CD4-positive, CD25-positive, alpha-beta regulatory T cell (primary cell): ENCODE results near the gene CNTNAP2. TPM values are rescaled to one million over a fixed set of nuclear protein-coding genes. Genes with fewer than 3 reads are reported as not detected.
"Not testable (repeated sequence)": the region's sequence is repeated elsewhere in the genome, so short reads cannot be mapped to it uniquely, and the experiment has no call there.

Experiments
- ATAC-seq, 2 donors: fragments of 150-1000 bp; cut with Tn5 transposase; one replicate each; pipeline ENCODE4 v1.10.0; 2021; ENCODE audit warnings: low read depth in 2 of 2, moderate number of reproducible peaks in 2 of 2, moderate library complexity in 1 of 2
- DNase-seq, 3 donors: peaks; one replicate each; pipeline versions ENCODE4 v3.0.0 to v3.0.0-alpha.2; 2012 to 2022; ENCODE audit warnings: mixed read lengths in 1 of 3
- H3K27ac ChIP-seq: one replicate; pipeline ENCODE4 v1.7.0; 2013; ENCODE audit warnings: mild to moderate bottlenecking, low read length; ENCODE audit not compliant: insufficient read depth, poor library complexity, severe bottlenecking
- H3K27me3 ChIP-seq: one replicate; pipeline ENCODE4 v1.7.0; 2013; ENCODE audit warnings: low read length; ENCODE audit not compliant: control insufficient read depth, insufficient read depth
- H3K36me3 ChIP-seq: one replicate; pipeline ENCODE4 v1.7.0; 2013; ENCODE audit warnings: mild to moderate bottlenecking, low read length, moderate library complexity; ENCODE audit not compliant: control insufficient read depth, insufficient read depth
- H3K4me1 ChIP-seq: 2 replicates; pipeline ENCODE4 v1.7.0; 2013; ENCODE audit warnings: mild to moderate bottlenecking, low read length; ENCODE audit not compliant: insufficient read depth, control insufficient read depth, poor library complexity, severe bottlenecking
- H3K4me3 ChIP-seq: one replicate; pipeline ENCODE4 v1.7.0; 2013; ENCODE audit warnings: low read depth, mild to moderate bottlenecking, low read length, moderate library complexity
- H3K9me3 ChIP-seq, 2 experiments: 1 replicate in 1 of 2; 2 replicates in 1 of 2; pipeline ENCODE4 v1.7.0; 2013; ENCODE audit warnings: low read length in 2 of 2, mild to moderate bottlenecking in 1 of 2, moderate library complexity in 1 of 2; ENCODE audit not compliant: control insufficient read depth in 2 of 2
- H3K27ac Mint-ChIP-seq, 3 donors: one replicate each; pipeline ENCODE4 v1.8.0; 2020 to 2022; ENCODE audit warnings: mild to moderate bottlenecking in 3 of 3, mixed read lengths in 3 of 3, moderate library complexity in 2 of 3
- H3K27me3 Mint-ChIP-seq: one replicate; pipeline ENCODE4 v1.8.0; 2022; ENCODE audit warnings: mild to moderate bottlenecking, mixed read lengths
- H3K36me3 Mint-ChIP-seq: one replicate; pipeline ENCODE4 v1.8.0; 2020; ENCODE audit warnings: mixed read lengths
- H3K4me1 Mint-ChIP-seq, 4 donors: one replicate each; pipeline ENCODE4 v1.8.0; 2020 to 2022; ENCODE audit warnings: mixed read lengths in 4 of 4, mild to moderate bottlenecking in 1 of 4
- H3K4me3 Mint-ChIP-seq, 4 donors: one replicate each; pipeline ENCODE4 v1.8.0; 2020 to 2022; ENCODE audit warnings: mild to moderate bottlenecking in 4 of 4, mixed read lengths in 4 of 4, moderate library complexity in 3 of 4
- H3K9me3 Mint-ChIP-seq, 7 donors: one replicate each; pipeline ENCODE4 v1.8.0; 2020 to 2022; ENCODE audit warnings: mixed read lengths in 7 of 7, mild to moderate bottlenecking in 3 of 7, moderate library complexity in 2 of 7
- polyA plus RNA-seq, 4 donors: library from polyadenylated mRNA; unstranded; fragments of 300-500 nt; fragmentation: Illumina TruSeq; gene quantifications; one replicate each; pipeline ENCODE4 v1.2.3, GENCODE V29; 2021
- total RNA-seq: library from RNA; stranded (reverse); gene quantifications from one replicate; pipeline ENCODE4 v1.2.3, GENCODE V29; 2022

CNTNAP2 gene
- total and polyA plus RNA-seq, 5 donors from 2014 or later: 0.02 to 0.15 TPM; not detected in 3

DNA sequence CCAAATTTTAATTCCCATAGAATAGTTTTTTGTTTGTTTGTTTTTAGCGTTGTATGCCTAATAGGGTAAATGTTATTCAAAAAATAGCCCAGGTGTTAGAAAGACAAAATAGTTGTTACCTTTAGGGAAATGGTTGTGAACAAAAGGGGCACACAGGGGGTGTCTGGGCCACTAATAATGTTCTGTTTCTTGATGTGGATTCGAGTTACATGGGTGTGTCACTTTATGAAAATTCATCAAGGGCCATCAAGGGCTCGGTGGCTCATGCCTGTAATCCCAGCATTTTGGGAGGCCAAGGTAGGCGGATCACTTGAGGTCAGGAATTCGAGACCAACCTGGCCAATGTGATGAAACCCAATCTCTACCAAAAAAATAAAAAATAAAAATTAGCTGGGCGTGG is 1942.2 kb downstream of the CNTNAP2 start:
- Histone ChIP-seq H3K27me3 (no peaks in the 10 kb centered on the region), H3K9me3 (no peaks in the 10 kb centered on the region), H3K27ac (no peak overlapping the region), H3K4me3 (no peak overlapping the region), H3K4me1 (no peaks in the 10 kb centered on the region), H3K36me3 (no peaks in the 10 kb centered on the region)
- DNase-seq (no peak), ATAC-seq (no peak)
- Mint-ChIP-seq H3K4me1 (no peaks in the 10 kb centered on the region), H3K4me3 (no peak overlapping the region), H3K27me3 (no peaks in the 10 kb centered on the region), H3K27ac (no peak overlapping the region), H3K9me3 (peaks cover 0 to 4% (median 0%) of the 10 kb centered on the region in 7 donors), H3K36me3 (no peaks in the 10 kb centered on the region)

GRCh38 chr7:148060724-148061123 is 1944.1 kb downstream of the CNTNAP2 start:
- Mint-ChIP-seq H3K9me3 (peaks cover 0 to 7% (median 0%) of the 10 kb centered on the region in 7 donors), H3K36me3 (no peaks in the 10 kb centered on the region), H3K27ac (no peak overlapping the region), H3K27me3 (no peaks in the 10 kb centered on the region), H3K4me1 (no peaks in the 10 kb centered on the region), H3K4me3 (no peak overlapping the region)
- Histone ChIP-seq H3K27me3 (no peaks in the 10 kb centered on the region), H3K4me1 (no peaks in the 10 kb centered on the region), H3K4me3 (no peak overlapping the region), H3K9me3 (no peaks in the 10 kb centered on the region), H3K36me3 (no peaks in the 10 kb centered on the region), H3K27ac (no peak overlapping the region)
- no peak for DNase-seq
- ATAC-seq: no peak

GRCh38 chr7:148078111-148078510 is 1961.5 kb downstream of the CNTNAP2 start:
- H3K4me1 Mint-ChIP-seq, ATAC-seq, DNase-seq, H3K36me3 ChIP-seq, H3K4me3 ChIP-seq, H3K4me3 Mint-ChIP-seq, H3K9me3 ChIP-seq, H3K36me3 Mint-ChIP-seq, H3K27me3 Mint-ChIP-seq, H3K4me1 ChIP-seq, H3K27ac ChIP-seq, H3K27me3 ChIP-seq, H3K9me3 Mint-ChIP-seq, H3K27ac Mint-ChIP-seq: not testable (repeated sequence)

- Mint-ChIP-seq H3K36me3 (no peaks in the 10 kb centered on the region), H3K27ac (no peak overlapping the region), H3K4me1 (no peaks in the 10 kb centered on the region), H3K9me3 (peaks cover 0 to 2% (median 0%) of the 10 kb centered on the region in 7 donors), H3K27me3 (no peaks in the 10 kb centered on the region), H3K4me3 (no peak overlapping the region)
- Histone ChIP-seq H3K9me3 (no peaks in the 10 kb centered on the region), H3K27me3 (no peaks in the 10 kb centered on the region), H3K36me3 (no peaks in the 10 kb centered on the region), H3K4me3 (no peak overlapping the region), H3K4me1 (no peaks in the 10 kb centered on the region), H3K27ac (no peak overlapping the region)
- DNase-seq: no peak
- ATAC-seq: no peak
Measured at GRCh38 chr7:148079206-148080080, 1962.8 kb downstream of the CNTNAP2 start.

DNA sequence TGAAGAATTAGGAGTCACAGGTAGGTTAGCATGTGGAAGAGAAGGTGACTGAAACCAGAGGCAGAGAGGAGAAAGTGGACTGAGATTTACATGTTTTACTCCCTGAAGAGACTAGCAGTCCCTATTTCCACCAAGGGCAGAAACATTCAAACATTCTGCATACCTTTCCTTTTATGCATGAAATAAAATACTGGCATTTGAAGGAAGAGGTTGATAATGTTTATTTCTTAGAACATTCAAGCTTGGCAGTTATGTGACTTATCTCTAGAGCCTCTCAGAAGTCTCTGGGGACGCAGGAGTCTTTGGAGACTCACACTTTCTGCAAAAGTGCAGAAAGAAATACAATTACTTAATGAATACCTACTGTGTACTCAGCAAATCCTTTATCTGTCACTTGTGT is 1966.8 kb downstream of the CNTNAP2 start:
- DNase-seq: no peak
- no peaks in the 10 kb centered on the region for H3K36me3 ChIP-seq
- H3K9me3 ChIP-seq: no peaks in the 10 kb centered on the region
- H3K27ac Mint-ChIP-seq: no peak overlapping the region
- no peak overlapping the region for H3K4me3 Mint-ChIP-seq
- no peaks in the 10 kb centered on the region for H3K36me3 Mint-ChIP-seq
- ATAC-seq: no peak
- H3K27ac ChIP-seq: no peak overlapping the region
- peaks cover 0 to 3% (median under 1%) of the 10 kb centered on the region in 7 donors for H3K9me3 Mint-ChIP-seq
- no peaks in the 10 kb centered on the region for H3K27me3 Mint-ChIP-seq
- no peak overlapping the region for H3K4me3 ChIP-seq
- H3K27me3 ChIP-seq: no peaks in the 10 kb centered on the region
- H3K4me1 Mint-ChIP-seq: no peaks in the 10 kb centered on the region
- no peaks in the 10 kb centered on the region for H3K4me1 ChIP-seq

GRCh38 chr7:148084138-148084537 is 1967.5 kb downstream of the CNTNAP2 start:
- peak in 1 of 3 donors; percentile 14 for DNase-seq

DNA sequence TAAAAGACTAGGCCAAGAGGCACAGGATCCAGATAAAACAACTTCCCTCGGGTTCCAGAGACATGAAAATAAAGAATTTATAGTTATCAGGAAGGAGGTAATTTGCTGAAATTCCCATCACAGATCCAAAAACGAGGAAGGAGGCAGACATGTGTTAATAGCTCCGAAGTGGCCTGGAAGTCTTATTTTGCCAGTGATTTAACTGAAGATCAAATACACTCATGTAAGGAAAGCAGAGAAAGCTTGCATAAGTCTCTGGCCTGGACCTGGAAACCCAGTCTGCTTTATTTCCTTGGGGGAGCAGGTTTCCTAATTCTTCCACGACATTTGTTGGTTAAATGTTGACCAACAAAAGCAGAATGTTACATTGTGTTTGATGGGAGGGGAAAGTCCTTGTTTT is 1975.3 kb downstream of the CNTNAP2 start:
- no peaks in the 10 kb centered on the region for H3K4me1 Mint-ChIP-seq
- Histone ChIP-seq H3K4me1 (no peaks in the 10 kb centered on the region), H3K9me3 (no peaks in the 10 kb centered on the region), H3K27ac (no peak overlapping the region), H3K36me3 (no peaks in the 10 kb centered on the region), H3K4me3 (no peak overlapping the region), H3K27me3 (no peaks in the 10 kb centered on the region)
- no peaks in the 10 kb centered on the region for H3K27me3 Mint-ChIP-seq
- H3K9me3 Mint-ChIP-seq: peaks cover 0 to 4% (median 0%) of the 10 kb centered on the region in 7 donors
- no peak overlapping the region for H3K27ac Mint-ChIP-seq
- no peak for DNase-seq
- ATAC-seq: no peak
- H3K36me3 Mint-ChIP-seq: no peaks in the 10 kb centered on the region
- H3K4me3 Mint-ChIP-seq: no peak overlapping the region

More at GRCh38 chr7:148084138-148084537, 1967.5 kb downstream of the CNTNAP2 start:
- Histone ChIP-seq H3K4me3 (no peak overlapping the region), H3K27me3 (no peaks in the 10 kb centered on the region), H3K9me3 (no peaks in the 10 kb centered on the region), H3K36me3 (no peaks in the 10 kb centered on the region), H3K27ac (no peak overlapping the region), H3K4me1 (no peaks in the 10 kb centered on the region)
- no peaks in the 10 kb centered on the region for H3K4me1 Mint-ChIP-seq
- no peaks in the 10 kb centered on the region for H3K36me3 Mint-ChIP-seq
- no peak overlapping the region for H3K27ac Mint-ChIP-seq
- H3K27me3 Mint-ChIP-seq: no peaks in the 10 kb centered on the region
- H3K4me3 Mint-ChIP-seq: no peak overlapping the region
- peaks cover 0 to 4% (median 2%) of the 10 kb centered on the region in 7 donors for H3K9me3 Mint-ChIP-seq
- no peak for ATAC-seq
